Upper lobe of left lung (tissue), 4 donors: ENCODE results near the gene UBE4B.

Experiments used
- EP300 ChIP-seq, 4 donors: sonication (generic); formaldehyde crosslinking; IDR thresholded peaks; one replicate each; pipeline ENCODE4 v1.5.1; 2017; ENCODE audit warnings: antibody characterized with exemption in 4 of 4, control low read depth in 2 of 4
- POLR2A ChIP-seq, 4 donors: fragments of 450-650 bp; IDR thresholded peaks; one replicate each; pipeline ENCODE4 v1.5.1; 2016 to 2017; ENCODE audit warnings: antibody characterized with exemption in 4 of 4, mild to moderate bottlenecking in 2 of 4
- POLR2AphosphoS5 ChIP-seq, 2 donors: sonication (generic); formaldehyde crosslinking; IDR thresholded peaks; one replicate each; pipeline ENCODE4 v1.5.1; 2017; ENCODE audit warnings: antibody characterized with exemption in 2 of 2
- TF ChIP-seq, protein P1 (sequence below), 6 experiments: fragments of 450-650 bp in 4 of 6; fragments of 200-600 bp in 2 of 6; sonication (generic) in 2 of 6; IDR thresholded peaks; one replicate each; pipeline ENCODE4 v1.5.1; 2016 to 2019; ENCODE audit warnings: antibody characterized with exemption in 6 of 6

DNA sequence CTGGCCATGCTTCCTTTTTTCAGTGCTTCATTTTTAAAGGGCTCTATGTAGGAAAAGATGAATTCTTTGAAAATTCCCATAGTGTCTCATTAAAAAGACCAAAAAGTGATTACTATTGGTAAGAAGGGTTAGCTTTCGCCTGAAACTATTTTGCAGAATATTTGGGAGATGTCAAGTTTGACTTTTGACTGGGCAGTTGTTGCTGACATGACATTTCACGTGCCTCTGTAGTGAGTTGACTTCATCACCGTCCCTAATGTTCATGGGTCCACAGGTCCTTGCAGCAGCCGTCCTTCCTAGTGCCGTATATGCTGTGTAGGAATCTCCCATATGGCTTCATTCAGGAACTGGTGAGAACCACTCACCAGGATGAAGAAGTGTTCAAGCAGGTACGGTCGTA lies 88.9 kb downstream of the UBE4B start:
- TF ChIP-seq POLR2AphosphoS5 (IDR thresholded peaks at IDR 0.05) (no peak), POLR2A (IDR thresholded peaks at IDR 0.05) (no peak), EP300 (IDR thresholded peaks at IDR 0.05) (no peak)
- TF ChIP-seq, protein P1, sequence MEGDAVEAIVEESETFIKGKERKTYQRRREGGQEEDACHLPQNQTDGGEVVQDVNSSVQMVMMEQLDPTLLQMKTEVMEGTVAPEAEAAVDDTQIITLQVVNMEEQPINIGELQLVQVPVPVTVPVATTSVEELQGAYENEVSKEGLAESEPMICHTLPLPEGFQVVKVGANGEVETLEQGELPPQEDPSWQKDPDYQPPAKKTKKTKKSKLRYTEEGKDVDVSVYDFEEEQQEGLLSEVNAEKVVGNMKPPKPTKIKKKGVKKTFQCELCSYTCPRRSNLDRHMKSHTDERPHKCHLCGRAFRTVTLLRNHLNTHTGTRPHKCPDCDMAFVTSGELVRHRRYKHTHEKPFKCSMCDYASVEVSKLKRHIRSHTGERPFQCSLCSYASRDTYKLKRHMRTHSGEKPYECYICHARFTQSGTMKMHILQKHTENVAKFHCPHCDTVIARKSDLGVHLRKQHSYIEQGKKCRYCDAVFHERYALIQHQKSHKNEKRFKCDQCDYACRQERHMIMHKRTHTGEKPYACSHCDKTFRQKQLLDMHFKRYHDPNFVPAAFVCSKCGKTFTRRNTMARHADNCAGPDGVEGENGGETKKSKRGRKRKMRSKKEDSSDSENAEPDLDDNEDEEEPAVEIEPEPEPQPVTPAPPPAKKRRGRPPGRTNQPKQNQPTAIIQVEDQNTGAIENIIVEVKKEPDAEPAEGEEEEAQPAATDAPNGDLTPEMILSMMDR (IDR thresholded peaks at IDR 0.05): no peak
